Memory B cell (primary cell): Measurements from ENCODE around the gene CCM2.

Source experiments
- ATAC-seq: fragments of 150-1000 bp; cut with Tn5 transposase; 2 replicates; pipeline ENCODE4 v1.10.0; 2021; ENCODE audit warnings: low read depth, mild to moderate bottlenecking, moderate library complexity
- DNase-seq, 2 donors: peaks; one replicate each; pipeline ENCODE4 v3.0.0; 2022; ENCODE audit warnings: low spot score in 2 of 2
- H3K27ac Mint-ChIP-seq: one replicate; pipeline ENCODE4 v1.8.0; 2022; ENCODE audit warnings: mild to moderate bottlenecking, moderate library complexity, mixed read lengths
- H3K27me3 Mint-ChIP-seq: one replicate; pipeline ENCODE4 v1.8.0; 2022; ENCODE audit warnings: mixed read lengths
- H3K36me3 Mint-ChIP-seq: one replicate; pipeline ENCODE4 v1.8.0; 2022; ENCODE audit warnings: mild to moderate bottlenecking, mixed read lengths
- H3K4me1 Mint-ChIP-seq: one replicate; pipeline ENCODE4 v1.8.0; 2022; ENCODE audit warnings: mixed read lengths
- H3K4me3 Mint-ChIP-seq: one replicate; pipeline ENCODE4 v1.8.0; 2022; ENCODE audit warnings: mild to moderate bottlenecking, moderate library complexity, mixed read lengths
- H3K9me3 Mint-ChIP-seq: one replicate; pipeline ENCODE4 v1.8.0; 2022; ENCODE audit warnings: mixed read lengths

Gene CCM2

DNA sequence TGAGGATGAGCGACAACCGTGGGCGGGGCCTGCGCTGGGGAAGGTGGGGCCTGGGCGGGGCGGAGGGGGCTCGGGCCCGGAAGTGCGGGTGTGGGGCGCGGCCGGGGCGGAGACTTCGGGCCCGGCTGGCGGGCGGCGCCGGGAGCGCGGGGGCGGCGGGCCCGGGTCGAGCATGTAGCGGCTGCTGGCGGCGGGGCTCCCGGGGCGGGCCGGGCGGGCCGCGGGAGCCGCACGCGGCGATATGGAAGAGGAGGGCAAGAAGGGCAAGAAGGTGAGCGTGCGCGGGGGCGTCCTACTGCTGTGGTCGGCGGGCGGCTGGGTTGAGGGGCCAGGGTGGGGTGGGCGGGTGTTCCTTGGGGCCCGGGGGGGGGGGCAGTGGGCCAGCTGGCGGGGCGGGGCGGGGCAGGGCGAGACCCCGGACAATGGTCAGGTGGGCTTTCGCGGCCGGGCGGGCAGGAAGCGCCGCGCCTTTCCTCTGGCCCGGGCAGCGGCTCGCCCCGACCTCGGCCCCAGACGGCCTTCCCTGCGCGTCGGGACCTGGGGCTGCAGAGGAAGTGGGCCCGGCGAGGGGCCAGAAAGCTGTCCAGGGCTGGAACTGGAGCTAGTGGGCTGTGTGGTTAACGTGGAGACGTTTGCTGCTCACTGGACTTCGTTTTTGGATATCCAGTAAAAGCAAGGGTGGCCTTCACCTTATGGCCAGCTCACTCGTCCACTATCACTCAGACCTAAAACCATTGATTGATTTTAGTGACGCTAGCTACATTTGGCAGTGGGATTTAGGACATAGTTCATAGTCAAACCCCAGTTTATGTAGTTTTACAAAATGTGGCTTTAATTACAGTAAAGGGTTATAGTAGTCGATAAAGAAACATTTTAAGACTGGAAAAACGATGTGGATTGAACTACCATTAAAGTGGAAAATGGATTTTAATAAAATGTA, at the start of gene CCM2:
Gene CCM2, plus strand, starts transcription at position 109 of the 940 bp plus-strand sequence. Its CDS starts 133 bp downstream, at position 242.
- DNase-seq, result no peak
- peaks cover 2% of the 10 kb centered on the region for H3K36me3 Mint-ChIP-seq
- H3K4me3 Mint-ChIP-seq, result peak within 1 kb of the TSS; percentile 97
- H3K27ac Mint-ChIP-seq, result peak within 1 kb of the TSS; percentile 80
- no peak for ATAC-seq
- H3K9me3 Mint-ChIP-seq, result no peaks in the 10 kb centered on the region
- peaks cover 32% of the 10 kb centered on the region for H3K4me1 Mint-ChIP-seq
- no peaks in the 10 kb centered on the region for H3K27me3 Mint-ChIP-seq

DNA sequence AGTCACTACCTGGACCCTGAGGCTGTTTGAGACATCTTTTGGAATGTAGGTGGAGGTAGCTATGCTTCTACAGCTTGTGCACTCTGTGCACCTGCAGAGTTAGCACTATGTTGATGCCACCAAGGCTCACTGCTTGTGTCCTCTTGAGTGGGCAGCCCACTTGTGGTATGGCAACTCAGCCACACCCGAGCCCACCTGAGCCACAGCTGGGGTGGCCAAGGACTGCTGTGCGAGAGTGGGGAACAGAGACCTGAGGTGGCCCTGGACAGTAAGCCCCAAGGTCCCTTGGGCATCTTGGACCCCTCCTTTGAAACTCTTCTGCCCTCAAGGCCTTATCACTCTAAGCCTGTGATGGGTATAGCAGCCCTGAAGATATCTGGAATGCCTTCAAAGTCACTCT, 46.8 kb upstream of the CCM2 start:
- Mint-ChIP-seq H3K27ac (no peak overlapping the region), H3K27me3 (peaks cover 6% of the 10 kb centered on the region), H3K9me3 (no peaks in the 10 kb centered on the region), H3K4me1 (no peaks in the 10 kb centered on the region), H3K36me3 (no peaks in the 10 kb centered on the region), H3K4me3 (no peak overlapping the region)
- DNase-seq, result no peak
- ATAC-seq, result no peak

DNA sequence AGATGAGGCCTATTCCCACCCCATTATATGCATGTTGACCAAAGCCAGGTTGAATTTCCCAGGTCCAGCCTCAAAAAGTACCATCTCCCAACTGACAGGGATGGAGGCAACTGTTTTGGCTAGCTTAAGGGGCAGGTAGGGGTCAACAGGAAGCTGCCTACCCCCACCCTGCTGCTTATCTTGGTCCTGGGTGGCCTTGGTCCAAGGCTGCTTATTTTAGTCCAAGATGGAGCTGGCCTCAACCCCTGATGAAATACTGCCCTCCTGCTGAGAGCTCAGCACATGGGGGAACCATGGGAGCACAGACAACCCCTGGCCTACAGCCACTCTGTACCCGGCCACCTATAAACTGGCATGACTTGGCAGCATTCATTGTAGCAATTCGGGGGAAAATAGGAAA, 44.3 kb upstream of the CCM2 start:
- peaks cover 3% of the 10 kb centered on the region for H3K36me3 Mint-ChIP-seq
- no peak for DNase-seq
- H3K27me3 Mint-ChIP-seq, result peaks cover 2% of the 10 kb centered on the region
- no peak overlapping the region for H3K4me3 Mint-ChIP-seq
- H3K4me1 Mint-ChIP-seq, result peaks cover 17% of the 10 kb centered on the region
- no peak overlapping the region for H3K27ac Mint-ChIP-seq
- no peaks in the 10 kb centered on the region for H3K9me3 Mint-ChIP-seq
- ATAC-seq, result no peak

DNA sequence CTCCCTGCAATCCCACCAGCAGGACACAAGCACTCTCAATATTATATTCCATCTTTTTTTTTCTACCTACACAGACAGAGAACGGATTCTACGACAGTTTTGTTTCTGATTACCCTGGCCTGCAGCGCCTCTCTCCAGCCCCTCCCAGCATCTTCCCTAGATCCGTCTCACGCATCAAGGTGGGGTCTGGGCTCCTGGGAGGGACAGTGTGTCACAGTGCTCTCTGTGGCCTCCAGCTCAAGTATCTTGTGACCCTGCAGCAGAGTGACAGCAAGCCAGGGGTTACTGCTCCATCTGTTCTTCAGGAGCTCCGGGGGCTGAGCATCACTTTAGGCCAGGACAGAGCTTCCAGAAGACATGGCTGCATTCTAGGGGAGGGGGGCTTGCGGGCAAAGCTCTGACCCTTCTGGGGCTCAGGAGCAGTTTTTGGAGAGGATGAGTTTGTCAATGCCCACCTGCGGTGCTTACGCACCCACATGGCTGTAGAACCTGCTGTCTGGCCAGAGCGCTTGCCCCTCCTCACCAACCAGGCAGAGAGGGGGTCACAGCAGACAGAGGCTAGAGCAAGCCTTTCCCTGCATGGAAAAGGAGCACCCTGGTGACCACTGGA, 43.7 kb upstream of the CCM2 start:
- no peak overlapping the region for H3K27ac Mint-ChIP-seq
- ATAC-seq (no peak), DNase-seq (no peak)
- no peak overlapping the region for H3K4me3 Mint-ChIP-seq
- peaks cover 17% of the 10 kb centered on the region for H3K4me1 Mint-ChIP-seq
- H3K9me3 Mint-ChIP-seq, result no peaks in the 10 kb centered on the region
- peaks cover 2% of the 10 kb centered on the region for H3K27me3 Mint-ChIP-seq
- H3K36me3 Mint-ChIP-seq, result peaks cover 3% of the 10 kb centered on the region

DNA sequence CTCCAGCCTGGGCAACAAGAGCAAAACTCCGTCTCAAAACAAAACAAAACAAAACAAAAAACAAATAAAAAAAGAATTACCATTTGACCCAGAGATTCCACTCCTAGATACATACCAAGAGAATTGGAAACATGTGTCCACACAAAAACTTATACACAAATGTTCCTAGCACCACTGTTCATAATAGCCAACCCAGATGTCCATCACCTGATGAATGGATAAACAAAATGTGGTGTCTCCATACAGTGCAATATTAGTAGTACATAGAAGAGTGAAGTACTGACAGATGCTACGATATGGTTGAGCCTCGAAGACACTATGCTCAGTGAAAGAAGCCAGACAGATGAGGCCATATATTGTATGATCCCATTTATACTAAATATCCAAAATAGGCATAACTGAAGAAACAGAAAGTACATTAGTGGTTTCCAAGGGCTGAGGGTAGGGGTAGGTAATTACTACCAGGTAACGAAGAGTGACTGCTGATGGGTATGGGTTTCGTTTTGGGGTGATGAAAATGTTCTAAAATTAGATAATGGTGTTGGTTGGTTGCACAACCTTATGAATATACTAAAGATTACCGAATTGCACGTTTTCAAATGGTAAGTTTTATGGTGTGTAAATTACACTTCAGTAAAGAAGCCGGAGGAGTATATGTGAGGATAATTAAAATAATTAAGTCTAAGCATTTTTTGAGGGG, 41.2 kb upstream of the CCM2 start:
- no peaks in the 10 kb centered on the region for H3K27me3 Mint-ChIP-seq
- H3K4me3 Mint-ChIP-seq, result peak overlapping the region; percentile 61
- ATAC-seq (peak; percentile 39), DNase-seq (no peak)
- H3K4me1 Mint-ChIP-seq, result peaks cover 17% of the 10 kb centered on the region
- peaks cover 3% of the 10 kb centered on the region for H3K36me3 Mint-ChIP-seq
- no peaks in the 10 kb centered on the region for H3K9me3 Mint-ChIP-seq
- peak overlapping the region; percentile 96 for H3K27ac Mint-ChIP-seq

DNA sequence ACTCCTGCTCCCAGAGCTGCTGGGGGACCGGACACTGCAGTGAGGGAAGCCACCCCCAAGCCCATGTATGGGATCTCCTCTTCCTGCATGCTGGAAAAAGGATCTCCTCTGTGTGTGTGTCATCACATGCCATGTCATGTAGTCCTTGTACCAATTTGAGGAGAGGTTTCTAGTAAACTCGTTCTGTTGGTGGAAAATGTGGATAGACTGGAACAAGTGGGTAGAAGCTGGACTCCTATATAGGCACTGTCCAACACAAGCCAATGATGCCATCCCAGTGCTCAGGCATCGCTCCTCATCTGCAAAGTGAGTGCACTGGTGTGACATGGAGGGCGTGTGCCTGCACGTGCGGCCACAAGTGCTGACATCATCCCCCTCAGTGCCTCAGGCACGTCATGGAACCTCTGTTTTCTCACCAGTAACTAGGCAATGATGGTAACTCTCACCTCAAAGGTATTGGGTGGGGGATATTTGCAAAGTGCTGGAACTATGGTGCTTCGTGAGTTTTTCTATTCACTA, 40.5 kb upstream of the CCM2 start:
- no peak overlapping the region for H3K4me3 Mint-ChIP-seq
- DNase-seq (no peak), ATAC-seq (peak; percentile 83)
- no peaks in the 10 kb centered on the region for H3K27me3 Mint-ChIP-seq
- peaks cover 3% of the 10 kb centered on the region for H3K36me3 Mint-ChIP-seq
- H3K27ac Mint-ChIP-seq, result peak overlapping the region; percentile 96
- H3K9me3 Mint-ChIP-seq, result no peaks in the 10 kb centered on the region
- peaks cover 17% of the 10 kb centered on the region for H3K4me1 Mint-ChIP-seq

DNA sequence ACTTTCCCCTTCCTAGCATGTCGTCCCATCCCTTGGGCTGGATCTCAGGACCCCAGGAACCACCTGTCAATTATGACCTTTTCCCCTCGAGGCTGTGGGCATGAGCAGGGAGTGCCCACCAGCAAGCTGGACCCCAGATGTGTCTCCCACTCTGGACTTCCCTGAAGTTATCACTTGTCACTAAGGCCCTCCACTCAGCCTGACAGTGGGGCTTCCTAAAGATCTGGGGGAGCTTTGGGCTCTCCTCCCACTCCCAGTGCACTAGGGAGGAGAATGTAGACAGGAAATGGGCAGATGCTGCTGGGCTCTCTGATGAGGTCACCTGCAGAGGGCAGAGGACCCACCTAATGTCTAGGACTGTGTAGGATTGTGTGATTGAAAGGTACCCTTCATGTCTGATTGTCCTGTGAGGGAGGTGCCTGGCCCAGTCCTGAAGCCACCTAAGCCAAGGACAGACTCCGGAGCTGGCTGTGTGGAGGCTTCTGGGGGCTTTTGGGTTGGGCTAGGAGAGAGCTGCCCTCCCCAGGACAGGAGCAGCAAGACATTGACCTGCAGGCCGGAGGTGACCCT, 39.9 kb upstream of the CCM2 start:
- Mint-ChIP-seq H3K27me3 (no peaks in the 10 kb centered on the region), H3K36me3 (peaks cover 3% of the 10 kb centered on the region), H3K4me1 (peaks cover 17% of the 10 kb centered on the region), H3K27ac (peak overlapping the region; percentile 96), H3K9me3 (no peaks in the 10 kb centered on the region), H3K4me3 (no peak overlapping the region)
- DNase-seq, result no peak
- no peak for ATAC-seq

DNA sequence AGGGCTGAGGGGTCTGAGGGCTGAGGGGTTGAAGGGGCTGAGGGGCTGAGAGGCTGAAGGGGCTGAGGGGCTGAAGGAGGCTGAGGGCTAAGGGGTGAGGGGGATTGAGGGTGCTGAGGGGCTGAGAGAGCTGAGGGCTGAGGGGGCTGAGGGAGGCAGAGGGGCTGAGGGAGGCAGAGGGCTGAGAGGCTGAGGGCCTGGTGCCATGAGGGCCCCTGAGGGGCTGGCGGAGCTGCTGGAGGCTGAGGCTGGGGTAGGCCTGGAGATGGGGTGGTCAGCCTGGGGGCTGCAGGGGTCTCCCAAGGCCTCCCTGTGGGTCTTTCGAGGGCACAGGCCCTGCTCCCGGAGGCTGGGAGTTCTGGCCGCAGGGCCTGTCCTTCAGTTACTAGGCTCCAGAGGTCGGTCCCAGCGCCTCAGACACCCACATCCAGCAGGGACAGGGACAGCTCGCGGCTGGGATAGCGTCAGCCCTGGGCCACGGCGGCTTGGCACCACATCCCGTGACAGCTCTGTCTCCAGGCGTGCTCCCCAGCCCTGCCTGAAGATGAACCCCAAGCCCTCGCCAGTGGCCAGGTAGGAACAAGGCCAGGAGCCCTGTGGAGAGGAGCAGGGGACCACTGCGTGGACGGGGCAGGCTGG, 38.0 kb upstream of the CCM2 start:
- peaks cover 8% of the 10 kb centered on the region for H3K36me3 Mint-ChIP-seq
- H3K9me3 Mint-ChIP-seq, result no peaks in the 10 kb centered on the region
- no peak overlapping the region for H3K4me3 Mint-ChIP-seq
- peaks cover 17% of the 10 kb centered on the region for H3K4me1 Mint-ChIP-seq
- DNase-seq, result no peak
- peak overlapping the region; percentile 28 for H3K27ac Mint-ChIP-seq
- no peaks in the 10 kb centered on the region for H3K27me3 Mint-ChIP-seq
- no peak for ATAC-seq

DNA sequence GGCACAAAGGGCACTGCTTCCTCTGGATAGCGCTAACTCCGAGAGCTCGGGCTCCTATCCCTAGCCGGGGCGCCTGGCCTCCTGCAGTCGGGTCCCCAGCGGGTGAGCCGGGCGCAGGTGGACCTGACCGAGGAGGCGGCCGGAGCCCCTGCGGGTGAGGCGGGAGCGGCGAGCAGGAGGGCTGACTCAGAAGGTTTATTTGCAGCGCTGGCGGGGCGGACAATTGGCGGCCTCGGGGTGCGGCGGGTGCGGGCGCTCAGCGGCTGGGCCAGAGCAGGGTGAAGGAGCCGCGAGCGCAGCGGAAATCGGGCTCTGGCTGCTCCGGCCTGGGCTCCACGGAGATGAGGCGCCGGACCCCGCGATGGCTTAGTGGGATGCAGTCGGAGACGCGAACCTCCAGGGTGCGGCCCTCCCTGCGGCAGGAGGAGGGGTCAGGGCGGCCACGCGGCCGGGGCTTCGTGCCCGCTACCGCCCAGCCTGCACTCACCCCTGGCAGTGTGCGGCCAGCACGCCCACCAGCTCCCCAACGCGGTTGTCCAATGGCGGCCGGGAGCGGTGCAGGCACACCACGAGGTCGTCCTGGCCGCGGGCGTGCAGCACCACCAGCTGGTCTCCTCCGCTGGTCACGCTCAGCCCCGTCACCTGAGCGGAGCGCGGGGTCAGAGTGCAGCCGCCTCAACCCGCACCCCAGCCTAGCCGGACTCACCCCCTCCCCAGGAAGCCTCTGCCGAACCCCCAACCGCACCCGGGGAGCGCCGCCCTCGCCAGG, 37.3 kb upstream of the CCM2 start:
- H3K9me3 Mint-ChIP-seq, result no peaks in the 10 kb centered on the region
- H3K36me3 Mint-ChIP-seq, result peaks cover 8% of the 10 kb centered on the region
- H3K27ac Mint-ChIP-seq, result peak overlapping the region; percentile 67
- DNase-seq, result no peak
- H3K4me1 Mint-ChIP-seq, result peaks cover 20% of the 10 kb centered on the region
- no peak overlapping the region for H3K4me3 Mint-ChIP-seq
- no peaks in the 10 kb centered on the region for H3K27me3 Mint-ChIP-seq
- no peak for ATAC-seq

DNA sequence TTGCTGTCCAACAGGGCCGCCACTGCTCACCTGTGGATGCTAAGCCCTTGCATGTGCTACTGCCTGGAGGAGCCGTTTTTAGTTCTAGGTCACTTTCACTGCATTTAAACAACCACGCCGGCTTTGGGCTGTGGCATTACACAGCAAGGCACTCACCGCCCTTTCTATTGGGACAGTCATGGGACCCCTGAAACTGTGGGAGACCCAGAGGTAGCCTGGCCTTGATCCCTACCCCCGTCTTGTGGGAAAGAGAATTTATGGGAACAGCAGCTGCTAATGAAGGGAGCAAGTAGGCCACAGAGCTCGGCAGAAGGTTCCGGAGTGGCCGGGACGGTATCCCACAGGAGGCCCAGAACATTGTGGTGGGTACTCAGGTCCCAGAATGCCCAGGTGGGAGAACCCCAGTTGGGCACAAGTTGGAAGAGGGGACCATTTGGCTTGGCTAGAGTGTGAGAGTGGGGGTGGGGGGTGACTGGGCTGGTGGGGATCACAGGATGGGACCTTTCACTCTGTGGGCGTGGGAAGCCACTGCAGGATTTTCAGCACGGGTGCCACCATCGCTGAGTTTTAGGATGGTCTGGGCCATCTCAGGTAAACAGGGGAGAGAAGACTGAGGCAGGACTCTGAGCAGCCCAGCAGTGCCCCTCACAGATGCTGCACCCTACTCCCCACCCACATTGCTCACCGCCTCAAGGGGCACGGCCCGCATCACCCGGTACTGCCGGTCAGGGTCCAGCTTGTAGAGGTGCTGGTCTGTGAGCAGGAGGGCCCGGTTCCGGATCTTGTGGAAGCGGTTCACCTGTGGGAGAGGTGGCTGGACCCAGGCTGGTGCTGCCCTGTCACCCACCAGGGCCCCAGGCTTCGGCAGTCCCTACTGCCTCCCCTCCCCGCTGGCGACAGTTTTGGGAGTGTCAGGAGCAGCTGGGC, 36.4 kb upstream of the CCM2 start:
- peak overlapping the region; percentile 67 for H3K27ac Mint-ChIP-seq
- H3K36me3 Mint-ChIP-seq, result peaks cover 12% of the 10 kb centered on the region

DNA sequence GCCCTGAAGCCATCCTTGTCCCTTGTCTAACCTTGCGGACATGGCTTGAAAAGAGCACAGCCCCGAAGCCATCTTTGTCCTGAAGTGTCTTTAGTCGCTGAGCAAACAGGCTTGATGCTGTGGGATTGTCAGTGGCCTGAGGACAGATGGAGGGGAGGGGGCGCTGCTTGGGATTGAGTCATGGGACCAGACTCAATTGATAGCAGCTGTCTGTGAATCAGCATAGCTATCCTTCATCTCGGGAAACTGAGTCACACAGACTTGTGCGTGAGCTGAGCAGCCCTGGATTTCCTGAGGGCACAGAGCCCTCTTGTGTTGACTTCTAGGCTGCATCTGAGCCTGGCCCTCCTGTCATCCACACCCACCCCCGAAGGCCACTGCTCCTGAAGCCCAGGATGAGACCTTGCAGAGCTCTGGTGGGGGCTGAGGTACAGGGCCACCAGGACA, 35.6 kb upstream of the CCM2 start:
- Mint-ChIP-seq H3K36me3 (peaks cover 13% of the 10 kb centered on the region), H3K9me3 (no peaks in the 10 kb centered on the region), H3K4me3 (no peak overlapping the region), H3K4me1 (peaks cover 17% of the 10 kb centered on the region), H3K27ac (no peak overlapping the region), H3K27me3 (no peaks in the 10 kb centered on the region)
- DNase-seq, result no peak
- no peak for ATAC-seq

More for the DNA sequence above, 36.4 kb upstream of the CCM2 start:
- Mint-ChIP-seq H3K4me3 (no peak overlapping the region), H3K9me3 (no peaks in the 10 kb centered on the region), H3K4me1 (peaks cover 23% of the 10 kb centered on the region), H3K27me3 (no peaks in the 10 kb centered on the region)
- ATAC-seq (no peak), DNase-seq (no peak)

DNA sequence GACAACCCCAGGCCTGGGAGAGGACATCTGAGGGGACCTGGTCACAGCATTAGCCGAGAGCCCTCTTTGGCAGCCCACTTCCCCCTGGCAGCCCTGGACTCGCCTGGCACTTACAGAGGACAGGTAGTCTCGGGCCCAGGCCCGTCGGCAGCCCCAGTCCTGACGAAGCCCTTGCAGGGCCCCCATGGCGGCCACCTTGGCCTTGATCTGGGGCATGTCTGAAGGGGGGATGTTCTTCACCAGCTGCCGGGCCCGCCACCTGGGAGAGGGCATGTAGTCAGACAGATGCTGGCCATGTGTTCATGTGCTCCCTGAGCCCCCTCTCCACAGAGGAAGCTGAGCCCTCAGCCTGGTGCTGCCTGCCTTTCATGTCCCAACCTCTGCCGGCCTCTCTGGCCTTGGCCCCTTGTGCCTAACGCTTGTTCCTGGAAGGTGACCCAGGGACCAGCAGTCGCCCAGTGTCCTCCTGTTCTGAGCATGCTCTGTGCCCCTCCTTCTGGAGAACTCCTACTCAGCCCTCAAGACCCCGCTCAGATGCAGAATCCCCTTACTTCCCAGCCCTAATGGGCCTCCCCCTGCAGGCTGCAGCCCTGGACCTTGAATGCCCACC, 35.1 kb upstream of the CCM2 start:
- peaks cover 12% of the 10 kb centered on the region for H3K4me1 Mint-ChIP-seq
- no peak overlapping the region for H3K4me3 Mint-ChIP-seq
- no peaks in the 10 kb centered on the region for H3K9me3 Mint-ChIP-seq
- no peak for ATAC-seq
- no peak for DNase-seq
- H3K36me3 Mint-ChIP-seq, result peaks cover 13% of the 10 kb centered on the region
- peak overlapping the region; percentile 70 for H3K27ac Mint-ChIP-seq
- H3K27me3 Mint-ChIP-seq, result no peaks in the 10 kb centered on the region
